Dendritic cell treated with granulocyte-macrophage colony-stimulating factor and Interleukin-4, amounts not matched to agents 40 ng/mL and 50 ng/mL, for 4 days (primary cell): Measurements from ENCODE around the gene STK36.
"Not testable (repeated sequence)": the region's sequence is repeated elsewhere in the genome, so short reads cannot be mapped to it uniquely, and the experiment has no call there.

Experiments used
- H3K27ac Mint-ChIP-seq: one replicate; pipeline ENCODE4 v1.8.0; 2022; ENCODE audit warnings: mild to moderate bottlenecking, mixed read lengths
- H3K27me3 Mint-ChIP-seq: one replicate; pipeline ENCODE4 v1.8.0; 2022; ENCODE audit warnings: mild to moderate bottlenecking, mixed read lengths
- H3K36me3 Mint-ChIP-seq: one replicate; pipeline ENCODE4 v1.8.0; 2022; ENCODE audit warnings: low read depth, mixed read lengths
- H3K4me1 Mint-ChIP-seq: one replicate; pipeline ENCODE4 v1.8.0; 2022; ENCODE audit warnings: low read depth, mixed read lengths
- H3K4me3 Mint-ChIP-seq: one replicate; pipeline ENCODE4 v1.8.0; 2022; ENCODE audit warnings: mild to moderate bottlenecking, moderate library complexity, mixed read lengths
- H3K9me3 Mint-ChIP-seq: one replicate; pipeline ENCODE4 v1.8.0; 2022; ENCODE audit warnings: mixed read lengths
- intact Hi-C: fragments of 100-400 bp; cut with micrococcal nuclease; formaldehyde crosslinking; loops from one replicate; pipeline ENCODE4 v1.15.0; 2022

Gene STK36

GRCh38 chr2:218687400-218688060, 15.6 kb downstream of the STK36 start:
- H3K36me3 Mint-ChIP-seq, result peaks cover 12% of the 10 kb centered on the region

GRCh38 chr2:218691234-218691633, 19.3 kb downstream of the STK36 start:
- Mint-ChIP-seq H3K36me3 (peaks cover 29% of the 10 kb centered on the region), H3K9me3 (no peaks in the 10 kb centered on the region), H3K4me1 (no peaks in the 10 kb centered on the region), H3K27ac (no peak overlapping the region), H3K4me3 (no peak overlapping the region), H3K27me3 (no peaks in the 10 kb centered on the region)
- intact Hi-C loops, result no loop called here

More at GRCh38 chr2:218687400-218688060, 15.6 kb downstream of the STK36 start:
- H3K4me1 Mint-ChIP-seq, intact Hi-C loops, H3K27me3 Mint-ChIP-seq, H3K4me3 Mint-ChIP-seq, H3K27ac Mint-ChIP-seq, H3K9me3 Mint-ChIP-seq: not testable (repeated sequence)

GRCh38 chr2:218694405-218695145, 22.7 kb downstream of the STK36 start:
- peaks cover 5% of the 10 kb centered on the region for H3K4me1 Mint-ChIP-seq
- H3K27me3 Mint-ChIP-seq, result no peaks in the 10 kb centered on the region
- H3K9me3 Mint-ChIP-seq, result no peaks in the 10 kb centered on the region
- intact Hi-C loops, result no loop called here
- no peak overlapping the region for H3K4me3 Mint-ChIP-seq
- no peak overlapping the region for H3K27ac Mint-ChIP-seq
- H3K36me3 Mint-ChIP-seq, result peaks cover 34% of the 10 kb centered on the region

GRCh38 chr2:218698885-218699284, 27.0 kb downstream of the STK36 start:
- Mint-ChIP-seq H3K4me3 (no peak overlapping the region), H3K4me1 (peaks cover 9% of the 10 kb centered on the region), H3K27ac (no peak overlapping the region), H3K27me3 (no peaks in the 10 kb centered on the region), H3K9me3 (no peaks in the 10 kb centered on the region), H3K36me3 (peaks cover 10% of the 10 kb centered on the region)
- intact Hi-C loops, result no loop called here

- no peaks in the 10 kb centered on the region for H3K9me3 Mint-ChIP-seq
- H3K27ac Mint-ChIP-seq, result no peak overlapping the region
- H3K27me3 Mint-ChIP-seq, result peaks cover 3% of the 10 kb centered on the region
- H3K36me3 Mint-ChIP-seq, result peaks cover 6% of the 10 kb centered on the region
- peaks cover 9% of the 10 kb centered on the region for H3K4me1 Mint-ChIP-seq
- intact Hi-C loops, result no loop called here
- H3K4me3 Mint-ChIP-seq, result no peak overlapping the region
These were observed 29.9 kb downstream of the STK36 start for GRCh38 chr2:218701806-218702205.

- H3K27ac Mint-ChIP-seq, result no peak overlapping the region
- H3K4me3 Mint-ChIP-seq, result no peak overlapping the region
- H3K27me3 Mint-ChIP-seq, result peaks cover 5% of the 10 kb centered on the region
- peaks cover 9% of the 10 kb centered on the region for H3K4me1 Mint-ChIP-seq
- H3K9me3 Mint-ChIP-seq, result no peaks in the 10 kb centered on the region
- H3K36me3 Mint-ChIP-seq, result peaks cover 5% of the 10 kb centered on the region
- intact Hi-C loops, result no loop called here
These were observed 31.5 kb downstream of the STK36 start for GRCh38 chr2:218703341-218703740.

GRCh38 chr2:218708086-218708485, 36.2 kb downstream of the STK36 start:
- H3K36me3 Mint-ChIP-seq, result peaks cover 6% of the 10 kb centered on the region
- intact Hi-C loops, result no loop called here
- H3K4me3 Mint-ChIP-seq, result no peak overlapping the region

GRCh38 chr2:218709908-218710307, 38.0 kb downstream of the STK36 start:
- intact Hi-C loops, result loop anchor here (1.0 to 5.0 kb wide), 4 partner anchors 35 to 137 kb away; partner anchors contain the start of genes BCS1L, RNF25, STK36 and ZNF142

More at GRCh38 chr2:218708086-218708485, 36.2 kb downstream of the STK36 start:
- peaks cover 5% of the 10 kb centered on the region for H3K27me3 Mint-ChIP-seq
- H3K27ac Mint-ChIP-seq, result no peak overlapping the region
- H3K4me1 Mint-ChIP-seq, result peaks cover 9% of the 10 kb centered on the region
- H3K9me3 Mint-ChIP-seq, result no peaks in the 10 kb centered on the region

GRCh38 chr2:218710334-218710686, 38.4 kb downstream of the STK36 start:
- peaks cover 18% of the 10 kb centered on the region for H3K4me1 Mint-ChIP-seq

More at GRCh38 chr2:218709908-218710307, 38.0 kb downstream of the STK36 start:
- Mint-ChIP-seq H3K4me1 (peaks cover 18% of the 10 kb centered on the region), H3K36me3 (peaks cover 6% of the 10 kb centered on the region), H3K27ac (peak overlapping the region; percentile 93), H3K4me3 (peak overlapping the region; percentile 84), H3K9me3 (no peaks in the 10 kb centered on the region), H3K27me3 (peaks cover 5% of the 10 kb centered on the region)

GRCh38 chr2:218710687-218711549, 39.0 kb downstream of the STK36 start, which contains the start of gene TTLL4:
Gene TTLL4 (plus strand): TSS chr2:218710835. CDS start chr2:218737677, 26,842 bp downstream.
- Mint-ChIP-seq H3K4me3 (peak within 1 kb of the TSS; percentile 84), H3K27me3 (peaks cover 4% of the 10 kb centered on the region), H3K27ac (peak within 1 kb of the TSS; percentile 93), H3K4me1 (peaks cover 18% of the 10 kb centered on the region), H3K36me3 (peaks cover 9% of the 10 kb centered on the region), H3K9me3 (no peaks in the 10 kb centered on the region)
- intact Hi-C loops, result loop anchor here (1.0 to 5.0 kb wide), 4 partner anchors 34 to 136 kb away; partner anchors contain the start of genes BCS1L, RNF25, STK36 and ZNF142

More at GRCh38 chr2:218710334-218710686, 38.4 kb downstream of the STK36 start:
- Mint-ChIP-seq H3K27me3 (peaks cover 5% of the 10 kb centered on the region), H3K27ac (peak overlapping the region; percentile 93), H3K9me3 (no peaks in the 10 kb centered on the region), H3K36me3 (peaks cover 6% of the 10 kb centered on the region), H3K4me3 (peak overlapping the region; percentile 84)
- intact Hi-C loops, result loop anchor here (1.0 to 5.0 kb wide), 4 partner anchors 34 to 137 kb away; partner anchors contain the start of genes BCS1L, RNF25, STK36 and ZNF142

GRCh38 chr2:218711550-218711929, 39.7 kb downstream of the STK36 start:
- peak overlapping the region; percentile 84 for H3K4me3 Mint-ChIP-seq
- H3K36me3 Mint-ChIP-seq, result peaks cover 14% of the 10 kb centered on the region
- H3K9me3 Mint-ChIP-seq, result no peaks in the 10 kb centered on the region
- H3K4me1 Mint-ChIP-seq, result peaks cover 18% of the 10 kb centered on the region
- intact Hi-C loops, result loop anchor here (2.0 to 5.0 kb wide), 3 partner anchors 33 to 136 kb away; partner anchors contain the start of genes RNF25 and STK36
- H3K27me3 Mint-ChIP-seq, result peaks cover 1% of the 10 kb centered on the region
- peak overlapping the region; percentile 93 for H3K27ac Mint-ChIP-seq

GRCh38 chr2:218713922-218714321, 42.0 kb downstream of the STK36 start:
- Mint-ChIP-seq H3K27me3 (no peaks in the 10 kb centered on the region), H3K27ac (no peak overlapping the region), H3K4me1 (peaks cover 30% of the 10 kb centered on the region), H3K36me3 (peaks cover 14% of the 10 kb centered on the region), H3K4me3 (no peak overlapping the region), H3K9me3 (no peaks in the 10 kb centered on the region)
- intact Hi-C loops, result loop anchor here (5.0 kb wide), 1 partner anchor 133 kb away; no protein-coding TSS in a partner anchor

- H3K4me1 Mint-ChIP-seq, result peaks cover 47% of the 10 kb centered on the region
- H3K27me3 Mint-ChIP-seq, result no peaks in the 10 kb centered on the region
- H3K27ac Mint-ChIP-seq, result no peak overlapping the region
- no peak overlapping the region for H3K4me3 Mint-ChIP-seq
- intact Hi-C loops, result no loop called here
- H3K36me3 Mint-ChIP-seq, result peaks cover 27% of the 10 kb centered on the region
- no peaks in the 10 kb centered on the region for H3K9me3 Mint-ChIP-seq
These were observed 44.2 kb downstream of the STK36 start for GRCh38 chr2:218716070-218716469.
